Hepatocyte (in vitro differentiated cells): Measurements from ENCODE around the gene EVL. TPM values are rescaled to one million over a fixed set of nuclear protein-coding genes. Genes with fewer than 3 reads are reported as not detected.

Experiments
- DNase-seq: peaks from one replicate; pipeline ENCODE4 v3.0.0-alpha.2; 2016; ENCODE audit warnings: low spot score
- H2AFZ ChIP-seq: fragments of 200-600 bp; sonication (generic); 2 replicates; pipeline ENCODE4 v1.6.0; 2016; ENCODE audit warnings: antibody characterized with exemption, mild to moderate bottlenecking
- H3K27ac ChIP-seq: fragments of 200-600 bp; sonication (generic); 2 replicates; pipeline ENCODE4 v1.5.1; 2016; ENCODE audit warnings: mild to moderate bottlenecking
- H3K27me3 ChIP-seq: fragments of 200-600 bp; sonication (generic); 2 replicates; pipeline ENCODE4 v1.6.1; 2016
- H3K36me3 ChIP-seq: fragments of 200-600 bp; sonication (generic); replicated peaks from 2 replicates; pipeline ENCODE4 v1.5.1; 2016; ENCODE audit warnings: low read depth; ENCODE audit not compliant: insufficient read depth
- H3K4me1 ChIP-seq: fragments of 200-600 bp; sonication (generic); 2 replicates; pipeline ENCODE4 v1.5.1; 2016; ENCODE audit warnings: mild to moderate bottlenecking, moderate library complexity; ENCODE audit not compliant: insufficient read depth
- H3K4me2 ChIP-seq: fragments of 200-600 bp; sonication (generic); 2 replicates; pipeline ENCODE4 v1.6.0; 2016
- H3K4me3 ChIP-seq: fragments of 200-600 bp; sonication (generic); 2 replicates; pipeline ENCODE4 v1.5.1; 2016; ENCODE audit warnings: mild to moderate bottlenecking
- H3K79me2 ChIP-seq: fragments of 200-600 bp; sonication (generic); 2 replicates; pipeline ENCODE4 v1.6.0; 2017; ENCODE audit warnings: mild to moderate bottlenecking
- H3K9me2 ChIP-seq: fragments of 200-600 bp; sonication (generic); replicated peaks from 2 replicates; pipeline ENCODE4 v1.6.0; 2017; ENCODE audit warnings: mild to moderate bottlenecking; ENCODE audit not compliant: insufficient read depth
- H3K9me3 ChIP-seq: fragments of 200-600 bp; sonication (generic); 2 replicates; pipeline ENCODE4 v1.5.1; 2016; ENCODE audit warnings: low read depth, mild to moderate bottlenecking
- H4K20me1 ChIP-seq: fragments of 200-600 bp; sonication (generic); 2 replicates; pipeline ENCODE4 v1.6.0; 2016; ENCODE audit warnings: mild to moderate bottlenecking; ENCODE audit not compliant: insufficient read depth, poor library complexity, severe bottlenecking
- EZH2 ChIP-seq: fragments of 200-600 bp; sonication (generic); IDR thresholded peaks from 2 replicates; pipeline ENCODE4 v1.6.1; 2016; ENCODE audit warnings: antibody characterized with exemption, mild to moderate bottlenecking, borderline replicate concordance
- EZH2phosphoT487 ChIP-seq: fragments of 200-600 bp; sonication (generic); IDR thresholded peaks from one replicate; pipeline ENCODE4 v1.6.1; 2018; ENCODE audit warnings: antibody characterized with exemption, mild to moderate bottlenecking, low read depth, moderate library complexity; ENCODE audit not compliant: unreplicated experiment, severe bottlenecking
- WGBS: methylation state at CpG from one replicate; pipeline ENCODE4 v1.1.6; 2016; ENCODE audit warnings: low lambda C conversion rate; ENCODE audit errors: missing lambda C conversion rate; 5-methylcytosine and 5-hydroxymethylcytosine counted together
- polyA plus RNA-seq: library from polyadenylated mRNA; unstranded; fragments of >200 nt; fragmentation: Nextera tagmentation; extraction: Ambion mirVana; gene quantifications from 2 replicates; pipeline ENCODE4 v1.2.1, GENCODE V29; 2016
- total RNA-seq: library from RNA; depleted of rRNA; stranded (reverse); fragments of >200 nt; gene quantifications from 2 replicates; pipeline ENCODE4 v1.2.3, GENCODE V29; 2014
- TF ChIP-seq, protein P1 (sequence below): fragments of 200-600 bp; sonication (generic); IDR thresholded peaks from 2 replicates; pipeline ENCODE4 v1.5.1; 2016; ENCODE audit warnings: antibody characterized with exemption, mild to moderate bottlenecking; ENCODE audit not compliant: poor library complexity

EVL gene
- total and polyA plus RNA-seq, 2 experiments from 2014 or later = 60.5 to 77.2 TPM

DNA sequence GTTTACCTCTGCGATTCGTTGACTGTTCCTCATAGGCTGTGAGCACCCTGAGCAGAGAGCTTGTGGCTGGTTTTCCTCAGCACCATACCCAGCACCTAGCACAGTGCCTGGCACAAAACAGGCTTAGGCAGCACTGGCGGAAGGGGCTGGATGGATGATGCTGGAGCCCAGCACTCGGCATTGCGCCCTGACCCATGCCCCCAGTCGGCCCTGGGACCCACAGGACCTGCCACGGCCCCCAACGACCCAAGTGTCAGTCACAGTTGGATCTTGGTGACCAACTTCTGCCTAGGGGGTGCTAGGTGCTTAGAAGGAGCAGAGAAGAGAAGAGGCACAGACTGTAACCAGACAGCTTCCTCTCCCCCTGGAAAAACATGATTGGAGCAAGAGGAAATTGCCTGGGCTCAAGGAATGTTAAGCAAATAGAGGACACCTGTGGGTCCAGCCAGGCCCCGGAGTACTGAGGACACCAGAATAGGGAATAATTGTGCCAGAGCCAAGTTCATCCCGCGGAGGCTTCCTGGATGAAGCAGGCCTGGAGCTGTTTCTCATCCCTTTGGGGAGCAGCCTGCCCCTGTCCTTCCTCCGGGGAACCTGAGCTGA is 62.7 kb downstream of the EVL start:
- Histone ChIP-seq H4K20me1 (no peaks in the 10 kb centered on the region), H3K9me2 (no peaks in the 10 kb centered on the region), H3K79me2 (no peaks in the 10 kb centered on the region), H3K36me3 (no peaks in the 10 kb centered on the region), H3K4me2 (no peak overlapping the region), H3K27ac (no peak overlapping the region), H3K9me3 (no peaks in the 10 kb centered on the region), H2AFZ (no peak overlapping the region), H3K4me1 (no peaks in the 10 kb centered on the region), H3K4me3 (no peak overlapping the region), H3K27me3 (no peaks in the 10 kb centered on the region)
- 96% methylated on average over 12 of the region's 12 CpGs for WGBS
- DNase-seq = no peak
- TF ChIP-seq EZH2phosphoT487 (no peak), EZH2 (no peak)
- TF ChIP-seq, protein P1, sequence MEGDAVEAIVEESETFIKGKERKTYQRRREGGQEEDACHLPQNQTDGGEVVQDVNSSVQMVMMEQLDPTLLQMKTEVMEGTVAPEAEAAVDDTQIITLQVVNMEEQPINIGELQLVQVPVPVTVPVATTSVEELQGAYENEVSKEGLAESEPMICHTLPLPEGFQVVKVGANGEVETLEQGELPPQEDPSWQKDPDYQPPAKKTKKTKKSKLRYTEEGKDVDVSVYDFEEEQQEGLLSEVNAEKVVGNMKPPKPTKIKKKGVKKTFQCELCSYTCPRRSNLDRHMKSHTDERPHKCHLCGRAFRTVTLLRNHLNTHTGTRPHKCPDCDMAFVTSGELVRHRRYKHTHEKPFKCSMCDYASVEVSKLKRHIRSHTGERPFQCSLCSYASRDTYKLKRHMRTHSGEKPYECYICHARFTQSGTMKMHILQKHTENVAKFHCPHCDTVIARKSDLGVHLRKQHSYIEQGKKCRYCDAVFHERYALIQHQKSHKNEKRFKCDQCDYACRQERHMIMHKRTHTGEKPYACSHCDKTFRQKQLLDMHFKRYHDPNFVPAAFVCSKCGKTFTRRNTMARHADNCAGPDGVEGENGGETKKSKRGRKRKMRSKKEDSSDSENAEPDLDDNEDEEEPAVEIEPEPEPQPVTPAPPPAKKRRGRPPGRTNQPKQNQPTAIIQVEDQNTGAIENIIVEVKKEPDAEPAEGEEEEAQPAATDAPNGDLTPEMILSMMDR = no peak

DNA sequence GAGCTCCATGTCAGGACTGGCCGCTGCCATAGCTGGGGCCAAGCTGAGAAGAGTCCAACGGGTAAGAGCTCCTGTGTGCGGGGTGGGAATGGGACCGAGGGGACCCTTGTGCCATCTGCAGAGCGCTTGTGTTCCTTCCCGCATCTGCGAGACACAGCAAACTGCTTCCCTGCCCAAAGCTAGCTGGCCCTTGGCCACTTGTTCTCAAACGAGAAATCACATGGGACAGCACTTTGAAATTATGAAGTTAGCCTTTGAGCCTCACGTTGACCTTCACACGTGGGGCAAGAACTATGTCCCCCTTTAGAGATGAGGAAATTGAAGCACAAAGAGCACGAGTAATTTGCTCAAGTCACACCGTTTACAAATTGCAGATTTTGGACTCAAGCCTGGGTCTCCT is 63.5 kb downstream of the EVL start:
- H3K9me3 ChIP-seq = no peaks in the 10 kb centered on the region
- no peak for TF ChIP-seq EZH2phosphoT487
- TF ChIP-seq, protein P1 = no peak
- TF ChIP-seq EZH2 = no peak
- 96% methylated on average over 12 of the region's 12 CpGs for WGBS
- no peaks in the 10 kb centered on the region for H3K36me3 ChIP-seq
- H3K4me2 ChIP-seq = no peak overlapping the region
- H3K9me2 ChIP-seq = no peaks in the 10 kb centered on the region
- H3K27ac ChIP-seq = no peak overlapping the region
- H3K79me2 ChIP-seq = no peaks in the 10 kb centered on the region
- H4K20me1 ChIP-seq = no peaks in the 10 kb centered on the region
- no peak overlapping the region for H3K4me3 ChIP-seq
- no peaks in the 10 kb centered on the region for H3K4me1 ChIP-seq
- no peaks in the 10 kb centered on the region for H3K27me3 ChIP-seq
- no peak for DNase-seq
- H2AFZ ChIP-seq = no peak overlapping the region

DNA sequence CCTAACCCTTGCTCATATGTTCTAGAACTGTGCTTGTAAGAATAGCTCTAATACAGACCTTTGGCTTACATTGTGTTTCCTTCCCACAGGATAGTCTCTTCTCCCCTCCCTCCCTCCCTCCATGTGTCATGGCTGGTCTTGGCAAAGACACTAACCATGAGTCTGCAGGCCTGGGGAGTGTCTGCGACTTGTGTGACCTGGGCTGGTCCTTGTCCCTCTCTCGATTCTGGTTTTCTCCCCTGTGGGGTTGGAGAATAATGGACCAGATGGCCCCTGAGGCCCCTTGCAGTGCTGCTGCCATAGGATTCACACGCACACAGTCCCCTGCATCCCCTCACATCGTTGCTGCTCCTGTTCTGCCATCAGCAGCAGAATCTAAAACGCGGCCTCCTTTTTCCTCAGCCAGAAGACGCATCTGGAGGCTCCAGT is 64.0 kb downstream of the EVL start:
- Histone ChIP-seq H3K27me3 (no peaks in the 10 kb centered on the region), H4K20me1 (no peaks in the 10 kb centered on the region), H3K36me3 (no peaks in the 10 kb centered on the region), H3K79me2 (no peaks in the 10 kb centered on the region), H3K9me2 (no peaks in the 10 kb centered on the region), H3K4me3 (no peak overlapping the region), H3K27ac (no peak overlapping the region), H3K4me2 (no peak overlapping the region), H3K4me1 (no peaks in the 10 kb centered on the region), H3K9me3 (no peaks in the 10 kb centered on the region), H2AFZ (no peak overlapping the region)
- TF ChIP-seq EZH2phosphoT487 (no peak), EZH2 (no peak)
- TF ChIP-seq, protein P1 = no peak
- no peak for DNase-seq
- WGBS = 84% methylated on average over 7 of the region's 7 CpGs
